GM12891 (cell line): ENCODE results near the gene TRA2B.

ENCODE experiments used
- DNase-seq: peaks from one replicate; pipeline ENCODE4 v3.0.0; 2011; ENCODE audit warnings: low spot score; ENCODE audit not compliant: insufficient read length
- FAIRE-seq: peaks from 2 replicates; lab custom pipeline; 2011; peaks lifted over from hg19 to GRCh38; lab: Jason Lieb, UNC
- PAX5 ChIP-seq: IDR thresholded peaks from 2 replicates; pipeline ENCODE4 v1.6.1; 2011; ENCODE audit warnings: low read length, moderate library complexity, mild to moderate bottlenecking; ENCODE audit not compliant: insufficient read depth, severe bottlenecking
- POLR2A ChIP-seq: IDR thresholded peaks from 2 replicates; pipeline ENCODE4 v1.6.1; 2011; ENCODE audit warnings: low read depth, low read length, control low read depth
- POLR2AphosphoS5 ChIP-seq: IDR thresholded peaks from 2 replicates; pipeline ENCODE4 v1.6.1; 2011; ENCODE audit warnings: low read depth, low read length, control low read depth
- POU2F2 ChIP-seq: IDR thresholded peaks from 2 replicates; pipeline ENCODE4 v1.6.1; 2011; ENCODE audit warnings: low read depth, mild to moderate bottlenecking, control low read depth, low read length, moderate library complexity
- SPI1 ChIP-seq: IDR thresholded peaks from 2 replicates; pipeline ENCODE4 v1.6.1; 2011; ENCODE audit warnings: low read depth, low read length, control low read depth
- TAF1 ChIP-seq: IDR thresholded peaks from 2 replicates; pipeline ENCODE4 v1.6.1; 2011; ENCODE audit warnings: low read depth, low read length, control low read depth

The TRA2B gene

DNA sequence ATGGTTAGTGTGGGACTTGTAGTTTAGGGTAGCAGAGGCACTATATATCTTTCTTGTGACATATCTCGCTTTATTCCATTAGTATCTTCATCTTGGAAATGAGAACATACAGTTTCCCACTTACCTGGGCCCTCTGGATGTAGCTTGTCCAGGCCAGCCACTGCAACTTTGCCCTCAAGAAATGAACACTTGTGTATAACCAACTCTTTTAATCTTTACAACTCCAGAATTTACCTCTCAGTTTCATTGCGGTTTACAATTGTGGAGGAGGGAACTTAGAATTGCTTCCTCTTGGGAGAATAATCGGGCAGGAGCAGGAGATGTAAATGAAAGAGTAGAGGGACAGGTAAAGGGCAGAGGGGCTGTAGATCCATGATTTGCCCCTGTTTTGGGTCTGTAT, 18.4 kb upstream of the TRA2B start:
- TF ChIP-seq PAX5 = no peak
- no peak for TF ChIP-seq TAF1
- no peak for TF ChIP-seq POU2F2
- TF ChIP-seq SPI1 = no peak
- TF ChIP-seq POLR2A = no peak
- TF ChIP-seq POLR2AphosphoS5 = no peak
- DNase-seq (no peak), FAIRE-seq (no peak)

DNA sequence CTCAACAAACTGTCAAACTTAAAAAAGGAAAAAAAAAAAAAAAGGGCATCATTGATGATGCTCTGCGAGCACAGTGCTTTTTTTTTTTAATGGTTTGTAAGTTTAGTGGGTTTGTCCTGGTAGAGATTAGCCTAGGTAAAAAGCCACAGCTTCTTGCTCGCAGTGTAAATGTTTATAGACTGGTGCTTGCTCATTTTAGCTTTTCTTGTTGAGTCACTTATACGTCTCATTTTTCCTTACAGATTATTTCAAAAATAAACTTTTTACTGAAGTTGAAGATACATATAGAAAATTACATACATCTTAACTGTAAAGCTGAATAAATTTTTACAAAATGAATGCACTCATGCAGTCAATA, 16.5 kb upstream of the TRA2B start:
- DNase-seq (no peak), FAIRE-seq (no peak)
- TF ChIP-seq POLR2A (no peak), TAF1 (no peak), POU2F2 (no peak), PAX5 (no peak), SPI1 (no peak), POLR2AphosphoS5 (no peak)

DNA sequence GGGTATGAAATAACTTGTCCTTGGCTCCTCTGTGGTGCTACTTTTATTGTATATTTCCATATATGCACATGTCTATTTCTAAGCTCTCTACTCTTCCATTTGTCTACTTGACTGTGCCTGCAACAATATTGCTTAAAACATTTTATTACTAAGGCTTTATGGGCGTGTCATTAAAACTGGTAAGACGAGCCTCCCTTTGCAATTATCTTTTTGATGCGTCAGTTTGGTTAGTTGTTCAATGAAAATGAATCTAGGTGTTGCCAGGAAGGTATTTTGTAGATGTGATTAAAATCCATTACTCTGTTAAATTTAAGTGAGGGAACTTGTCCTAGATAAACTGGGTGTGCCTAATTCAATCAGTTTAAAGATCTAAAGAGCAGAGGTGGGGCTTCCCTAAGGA, 12.9 kb upstream of the TRA2B start:
- DNase-seq = no peak
- no peak for FAIRE-seq
- TF ChIP-seq TAF1 (no peak), SPI1 (no peak), POLR2AphosphoS5 (no peak), POU2F2 (no peak), POLR2A (no peak), PAX5 (no peak)

DNA sequence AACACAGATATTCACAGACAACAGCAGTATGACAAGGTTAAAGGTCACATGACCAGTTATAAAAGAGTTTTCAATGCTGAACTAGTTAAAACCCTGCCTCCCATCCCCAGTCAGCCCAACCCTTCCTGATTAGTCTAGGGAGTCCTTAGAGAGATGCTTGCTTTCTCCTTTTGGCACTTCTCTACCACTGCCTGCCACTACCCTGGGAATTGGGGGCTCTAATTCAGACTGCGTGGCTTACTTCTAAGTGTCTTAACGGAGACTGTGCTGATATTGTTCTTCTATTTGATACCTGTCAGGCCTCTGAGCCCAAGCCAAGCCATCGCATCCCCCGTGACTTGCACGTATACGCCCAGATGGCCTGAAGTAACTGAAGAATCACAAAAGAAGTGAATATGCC, 11.7 kb upstream of the TRA2B start:
- FAIRE-seq (no peak), DNase-seq (no peak)
- TF ChIP-seq POLR2A = no peak
- no peak for TF ChIP-seq POU2F2
- TF ChIP-seq SPI1 = no peak
- no peak for TF ChIP-seq PAX5
- no peak for TF ChIP-seq TAF1
- TF ChIP-seq POLR2AphosphoS5 = no peak

DNA sequence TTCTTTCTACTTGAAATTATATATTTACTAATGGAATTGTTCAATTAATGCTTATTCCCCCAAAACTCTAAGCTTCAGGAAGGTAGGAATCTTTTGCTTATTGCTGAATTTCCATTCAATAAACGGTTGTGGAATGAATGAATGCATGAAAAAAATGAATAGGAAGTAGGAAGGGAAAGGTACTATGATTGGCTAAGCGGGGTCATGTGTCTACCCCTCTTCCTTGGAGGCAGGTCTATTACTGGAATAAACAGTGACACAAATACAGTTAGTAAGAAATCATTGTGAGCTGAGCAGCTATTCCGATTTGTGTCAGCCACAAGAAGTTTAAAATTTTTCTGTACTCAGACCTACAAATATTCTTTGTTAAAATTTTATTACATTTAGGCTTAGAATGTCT, 10.5 kb upstream of the TRA2B start:
- DNase-seq = no peak
- FAIRE-seq = no peak
- TF ChIP-seq TAF1 = no peak
- TF ChIP-seq PAX5 = no peak
- TF ChIP-seq POU2F2 = no peak
- no peak for TF ChIP-seq SPI1
- no peak for TF ChIP-seq POLR2AphosphoS5

- DNase-seq (no peak), FAIRE-seq (no peak)
- TF ChIP-seq SPI1 (no peak), TAF1 (no peak), POLR2A (no peak), POLR2AphosphoS5 (no peak), POU2F2 (no peak)
These were observed 5.9 kb upstream of the TRA2B start for GRCh38 chr3:185943760-185944106.

- TF ChIP-seq POLR2AphosphoS5 (no peak), POLR2A (no peak), TAF1 (no peak), POU2F2 (no peak), PAX5 (no peak), SPI1 (no peak)
- DNase-seq (peak; percentile 56), FAIRE-seq (peak; percentile 95)
These were observed 5.3 kb upstream of the TRA2B start for GRCh38 chr3:185942907-185943759.

- TF ChIP-seq POU2F2 = no peak
- TF ChIP-seq TAF1 = no peak
- TF ChIP-seq POLR2A = no peak
- no peak for TF ChIP-seq PAX5
- no peak for TF ChIP-seq SPI1
- no peak for TF ChIP-seq POLR2AphosphoS5
- DNase-seq (no peak), FAIRE-seq (no peak)
These were observed 4.6 kb upstream of the TRA2B start for GRCh38 chr3:185942396-185942795.

- FAIRE-seq = no peak
- DNase-seq = no peak
- TF ChIP-seq PAX5 (no peak), TAF1 (no peak), SPI1 (no peak), POU2F2 (no peak), POLR2A (no peak), POLR2AphosphoS5 (no peak)
These were observed 3.1 kb upstream of the TRA2B start for GRCh38 chr3:185940951-185941350.

DNA sequence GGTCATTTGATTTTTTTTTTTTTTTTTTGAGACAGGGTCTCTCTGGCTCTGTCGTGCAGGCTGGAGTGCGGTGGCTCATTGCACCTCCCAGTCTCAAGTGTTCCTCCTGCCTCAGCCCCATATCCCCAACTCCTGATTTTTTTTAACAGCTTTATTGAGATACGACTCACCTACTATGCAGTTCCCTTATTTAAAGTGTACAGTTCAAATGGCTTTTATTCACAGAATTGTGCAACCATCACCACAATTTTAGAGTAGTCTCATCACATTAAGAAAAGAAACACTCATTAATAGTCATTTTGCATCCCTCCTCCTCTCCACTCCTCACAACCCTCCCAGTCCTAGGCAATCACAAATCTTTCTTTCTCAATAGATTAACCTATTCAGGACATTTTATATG, 1.9 kb upstream of the TRA2B start:
- no peak for FAIRE-seq
- DNase-seq = no peak
- TF ChIP-seq TAF1 = no peak

- TF ChIP-seq PAX5 (no peak), TAF1 (peak; percentile 94), POU2F2 (peak; percentile 57; the same call in 1 of the 2 replicates)
- peak; percentile 97 for FAIRE-seq
- DNase-seq = peak; percentile 54
These were observed 763 bp downstream of the TRA2B start for GRCh38 chr3:185936814-185937688.
